NCI-H2081 treated with DMSO at 0.1 percent for 48 hours (cell line): ENCODE measurements around the gene PORCN.

Experiments used
- DNase-seq: peaks from one replicate; lab custom pipeline; 2025; lab: John Stamatoyannopoulos, UW

Gene PORCN

DNA sequence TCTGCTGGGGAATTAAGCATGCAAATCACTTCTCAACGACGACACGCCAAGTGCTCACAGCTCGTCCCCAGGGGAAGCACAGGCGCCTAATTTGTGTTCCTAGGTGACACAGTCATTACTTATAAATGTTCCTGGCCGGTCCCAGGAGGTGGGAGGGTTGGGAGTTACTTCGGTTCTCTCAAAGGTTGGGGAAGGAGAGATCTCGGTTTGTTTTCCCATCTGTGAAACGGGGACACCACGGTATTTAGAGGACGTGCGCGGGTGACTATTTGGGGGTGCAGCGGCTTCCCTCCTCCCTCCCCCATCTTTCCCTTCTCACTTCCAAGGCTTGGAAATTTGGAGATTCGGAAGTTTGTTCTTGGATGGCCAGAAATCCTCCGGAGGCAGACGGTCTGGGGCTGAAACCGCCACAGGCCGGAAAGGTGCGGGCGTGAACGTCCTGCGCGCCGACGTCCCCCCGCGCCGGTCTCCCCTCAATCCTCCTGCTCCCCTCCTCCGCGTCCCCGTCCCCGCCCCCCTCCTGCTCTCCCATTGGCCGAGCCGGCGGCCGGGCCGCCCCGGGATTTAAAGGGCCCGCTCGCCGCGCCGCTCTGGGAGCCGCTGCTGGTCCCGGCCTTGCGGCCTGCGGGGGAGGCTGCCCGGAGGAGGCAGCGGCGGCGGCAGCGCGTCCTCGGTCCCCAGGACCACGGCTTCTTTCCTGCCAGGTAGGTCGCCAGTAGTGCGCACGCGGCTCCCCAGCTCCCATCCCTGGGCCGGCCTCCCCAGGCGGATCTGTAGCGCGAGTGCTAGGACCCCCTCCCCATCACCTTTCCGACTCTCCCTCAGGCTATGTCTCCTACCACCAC is at the start of gene PORCN:
PORCN (plus strand) TSS at position 593 of the 845 bp plus-strand sequence. CDS start 829 bp downstream, outside the sequence.
- DNase-seq = no peak

DNA sequence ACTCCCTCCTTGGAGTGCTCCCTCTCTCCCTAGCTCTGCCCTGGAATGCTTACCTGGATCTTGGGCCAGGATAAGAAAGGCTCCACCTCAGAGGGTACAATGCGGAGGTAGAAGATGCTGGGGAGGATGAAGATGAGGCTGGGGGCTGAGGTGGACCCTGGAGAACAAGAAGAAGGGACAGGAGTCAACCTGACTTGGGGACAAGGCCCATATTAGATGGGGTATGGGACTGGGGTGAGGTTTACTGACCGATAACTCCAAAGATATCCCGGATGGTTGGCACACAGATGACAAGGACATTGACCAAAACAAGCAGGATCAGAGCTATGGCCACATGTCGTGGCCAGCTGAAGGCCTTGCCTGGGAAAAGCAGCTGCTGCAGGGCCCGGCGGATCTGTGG is 49.3 kb upstream of the PORCN start:
- DNase-seq = no peak

DNA sequence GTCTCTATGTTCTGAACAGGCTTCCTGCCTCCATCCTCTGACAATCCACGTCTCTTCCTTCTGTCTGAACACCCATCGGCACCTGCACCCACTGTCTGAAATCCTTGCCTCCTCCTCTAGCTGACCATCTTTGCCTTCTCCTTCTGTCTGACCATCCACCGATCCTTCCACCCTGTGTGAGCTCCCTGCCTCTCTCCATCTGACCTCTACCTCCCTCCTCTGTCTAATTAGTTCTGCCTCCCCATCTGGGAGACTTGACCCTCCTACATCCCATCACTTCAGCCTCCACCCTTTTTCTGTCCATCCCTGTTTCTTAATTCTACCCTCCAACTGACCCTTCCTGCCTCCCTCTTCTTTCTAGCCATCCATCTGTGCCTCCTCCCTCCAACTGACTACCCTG is 48.8 kb upstream of the PORCN start:
- no peak for DNase-seq

DNA sequence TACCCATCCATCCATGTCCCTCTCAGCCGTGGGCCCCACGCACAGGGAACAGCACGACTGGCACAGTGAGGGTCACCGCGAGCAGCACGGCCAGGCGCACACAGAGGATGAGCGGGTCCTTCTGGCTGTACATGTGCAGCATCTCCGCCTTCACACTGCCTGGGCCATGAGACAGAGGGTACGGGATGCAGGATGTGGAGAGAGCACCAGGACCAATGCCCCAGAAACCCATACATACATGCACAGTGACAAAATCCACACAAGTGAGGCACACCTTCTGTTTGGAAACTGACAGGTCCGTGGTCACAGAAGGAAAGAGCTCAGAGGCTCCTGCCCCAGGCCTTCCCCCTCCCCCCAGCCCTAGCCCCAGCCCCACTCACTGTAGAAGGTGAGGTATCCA is 48.2 kb upstream of the PORCN start:
- no peak for DNase-seq

DNA sequence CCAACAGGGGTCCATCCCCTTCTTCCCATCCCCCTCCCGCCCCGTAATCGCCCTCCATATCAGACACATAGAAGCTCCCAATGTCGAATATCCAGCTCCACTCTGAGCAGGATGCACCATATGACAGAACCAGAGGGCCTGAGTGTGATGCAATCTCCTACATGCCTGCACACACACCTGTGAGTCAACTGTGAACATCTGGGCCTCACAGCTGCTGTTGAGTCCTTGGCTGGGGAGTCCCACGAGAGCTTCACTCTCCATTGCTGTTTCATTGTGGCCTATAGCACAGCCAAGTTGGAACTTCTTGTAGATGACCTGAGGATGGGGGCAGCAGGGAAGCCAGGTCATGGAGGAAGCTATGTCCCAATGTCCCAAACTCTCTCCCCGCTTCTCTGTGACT is 47.0 kb upstream of the PORCN start:
- no peak for DNase-seq

DNA sequence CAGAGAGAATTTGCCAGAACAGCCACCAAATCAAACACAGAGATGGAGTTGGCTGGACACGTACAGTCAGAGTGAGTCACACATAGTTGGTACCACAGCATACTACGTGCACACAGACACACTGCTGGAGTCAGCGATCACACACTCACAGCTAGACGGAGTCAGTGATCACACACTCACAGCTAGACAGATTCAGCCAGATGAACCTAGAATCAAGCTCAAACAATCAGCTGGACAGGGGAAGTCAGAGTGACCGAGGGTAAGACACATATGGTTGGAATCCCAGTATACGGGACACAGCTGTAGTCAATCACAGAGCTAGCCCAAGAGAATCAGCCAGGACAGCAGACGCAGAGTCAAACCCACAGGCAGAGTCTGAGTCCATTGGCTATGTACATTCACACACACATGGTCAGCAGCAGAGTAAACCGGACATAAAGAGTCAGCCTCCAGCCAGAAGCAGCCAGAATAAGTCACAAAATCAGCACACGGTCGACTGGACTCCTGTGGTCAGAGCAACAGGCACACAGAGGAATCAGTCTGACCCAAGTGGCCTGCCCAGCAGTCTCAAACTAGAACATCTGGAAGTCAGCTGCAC is 43.4 kb upstream of the PORCN start:
- DNase-seq = no peak

DNA sequence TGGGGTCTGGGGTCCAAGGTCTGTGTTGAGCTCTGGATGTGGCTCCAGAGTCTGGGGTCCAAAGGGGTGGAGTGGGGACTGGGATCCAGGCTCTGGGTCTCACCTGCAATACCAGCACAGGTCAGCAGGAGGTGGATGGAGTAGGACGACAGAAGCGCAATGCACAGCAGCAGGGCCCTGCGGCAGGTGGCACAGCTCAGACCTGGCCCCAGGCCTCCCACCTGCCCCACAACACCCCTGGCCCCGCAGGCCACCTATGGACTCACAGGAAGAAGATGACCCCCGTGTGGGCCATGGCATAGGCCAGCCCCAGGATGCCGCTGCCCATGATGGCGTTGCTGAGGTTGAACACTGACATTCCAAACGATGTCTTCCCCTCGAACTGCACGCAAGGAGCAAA is 42.1 kb upstream of the PORCN start:
- DNase-seq = no peak

DNA sequence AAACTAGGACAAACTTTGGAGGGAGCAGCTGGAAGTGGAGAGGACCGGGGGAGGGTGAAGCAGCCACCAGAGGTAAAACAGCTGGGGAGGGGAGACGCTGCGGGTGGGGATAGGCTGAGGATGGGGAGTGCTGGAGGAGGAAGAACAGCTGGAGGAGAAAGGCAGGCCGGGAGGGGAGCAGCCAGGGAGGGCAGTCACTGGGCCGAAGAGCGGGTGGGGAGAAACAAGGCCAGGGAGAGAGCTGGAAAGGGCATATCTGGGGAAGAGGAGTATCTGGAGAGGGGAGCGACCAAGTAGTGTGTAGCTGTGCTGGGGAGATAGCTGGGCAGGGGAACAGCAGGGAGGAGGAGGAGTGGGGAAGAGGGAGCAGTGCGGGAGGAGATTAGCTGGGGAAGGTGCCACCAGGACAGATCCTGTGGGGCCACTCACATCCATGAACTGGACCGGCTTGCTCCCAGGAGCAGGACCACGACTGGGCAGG is 41.5 kb upstream of the PORCN start:
- DNase-seq = no peak

DNA sequence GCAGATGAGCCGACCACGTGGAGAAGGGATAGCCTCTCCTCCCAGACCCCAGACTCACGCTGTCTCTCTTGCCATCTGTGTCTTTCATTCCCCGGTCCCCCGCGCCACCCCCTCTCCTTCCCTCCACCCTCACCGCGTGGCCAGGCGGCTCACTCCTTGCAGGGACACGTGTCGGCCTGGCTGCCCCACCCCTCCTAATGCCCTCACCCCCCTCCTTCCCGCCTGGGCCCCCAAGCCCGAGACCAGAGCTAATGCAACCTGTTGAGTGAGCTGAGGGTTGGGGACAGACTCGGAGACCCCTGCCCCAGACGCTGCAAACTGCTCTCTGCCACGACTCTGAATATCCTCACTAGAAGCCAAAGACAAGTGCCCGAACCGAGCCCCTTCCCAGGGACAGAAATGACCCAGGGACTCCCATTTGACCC is 40.5 kb upstream of the PORCN start:
- DNase-seq = no peak

DNA sequence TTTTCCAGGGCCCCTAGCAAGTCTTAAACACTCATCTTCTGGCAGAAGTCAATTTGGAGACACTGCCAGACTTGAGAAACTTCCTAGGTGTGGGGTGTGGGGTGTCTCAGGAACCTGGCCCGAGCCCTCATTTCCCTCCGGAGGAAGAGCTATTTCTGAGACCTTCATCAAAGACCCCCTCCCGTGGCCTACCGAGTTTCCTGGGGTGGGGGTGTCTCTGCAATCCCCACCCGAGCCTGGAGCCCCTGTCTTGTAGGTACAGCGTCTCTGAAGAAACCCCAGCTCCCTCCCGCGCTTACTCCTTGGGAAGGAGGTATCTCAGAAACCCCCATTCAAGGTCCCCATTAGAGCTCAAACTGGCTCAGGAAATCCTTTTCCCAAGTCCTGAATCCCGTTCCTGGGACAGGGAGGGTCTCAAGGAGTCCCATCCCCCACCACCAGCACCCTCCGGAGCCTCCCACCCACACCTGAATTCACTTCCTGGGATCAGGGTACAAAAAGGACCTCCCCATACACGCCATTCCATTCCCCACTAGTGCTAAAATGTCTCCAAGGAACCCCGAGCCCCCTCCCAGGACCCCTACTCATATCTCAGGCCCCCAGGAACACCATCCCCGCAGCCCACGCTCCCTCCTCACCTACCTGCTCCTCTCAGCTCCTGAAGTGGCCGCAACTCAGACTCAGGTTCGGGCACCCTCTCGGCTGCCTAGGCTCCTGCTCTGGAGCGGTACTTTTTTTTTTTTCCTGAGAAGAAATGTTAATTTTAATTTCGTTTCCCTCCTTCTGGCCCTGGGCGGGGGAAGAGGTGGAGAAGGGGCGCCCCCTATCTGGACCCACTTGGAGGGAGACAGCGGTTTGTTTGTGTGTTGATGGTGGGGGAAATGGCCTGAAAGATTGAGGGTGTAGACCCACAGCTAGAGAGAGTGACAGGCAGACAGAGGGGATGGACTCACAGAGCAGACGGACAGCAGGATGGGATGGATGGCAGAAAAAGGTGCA is 39.8 kb upstream of the PORCN start:
- DNase-seq = no peak

DNA sequence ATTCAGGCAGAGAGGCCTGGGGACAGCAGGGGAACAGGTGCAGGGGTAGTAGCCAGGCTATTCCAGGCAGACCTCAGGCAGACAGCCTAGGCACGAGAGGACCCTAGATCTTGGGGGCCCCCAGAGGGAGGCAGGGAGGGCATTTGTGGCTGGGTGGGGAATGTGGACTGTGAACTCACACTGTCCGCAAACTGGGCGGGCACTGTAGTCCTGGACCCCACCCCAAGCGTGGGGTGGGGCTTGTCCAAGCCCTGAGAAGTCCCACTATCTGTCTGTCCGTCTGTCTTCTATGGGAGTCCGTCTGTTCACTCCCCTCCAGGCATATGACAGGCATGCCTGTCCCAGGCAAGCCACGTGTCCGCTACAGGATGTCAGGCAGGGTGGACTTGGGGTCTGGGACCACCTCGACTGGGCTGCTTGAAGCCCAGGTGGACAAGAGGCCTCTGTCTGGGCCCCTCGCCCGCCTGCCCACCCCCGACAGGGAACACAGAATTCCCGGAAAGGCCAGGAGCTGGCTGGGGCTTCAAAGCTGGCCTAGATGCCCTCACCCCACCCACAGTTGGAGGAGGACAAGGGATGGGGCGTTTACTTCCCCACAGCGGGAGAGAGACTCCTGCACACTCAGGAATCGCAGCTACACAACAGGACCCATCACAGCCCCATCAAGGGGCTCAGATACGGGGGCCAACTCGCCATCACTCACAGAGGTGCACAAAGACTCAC is 38.5 kb upstream of the PORCN start, which contains the start of gene SLC38A5:
SLC38A5 (minus strand) TSS at position 151 of the 723 bp plus-strand sequence. CDS start 2,336 bp downstream, outside the sequence.
- no peak for DNase-seq

DNA sequence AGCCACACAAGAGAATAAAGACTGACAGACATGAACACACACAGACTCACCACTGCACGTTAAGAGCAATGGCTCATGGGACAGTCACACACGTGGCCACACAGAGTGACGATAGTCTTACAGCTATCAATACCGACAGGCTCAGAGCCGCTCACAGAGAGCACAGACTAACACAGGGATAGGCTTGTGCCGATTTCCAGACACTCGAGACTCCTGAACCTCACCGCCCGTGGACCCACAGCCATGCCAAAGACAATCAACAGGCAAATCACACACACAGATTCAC is 38.0 kb upstream of the PORCN start:
- DNase-seq = no peak

DNA sequence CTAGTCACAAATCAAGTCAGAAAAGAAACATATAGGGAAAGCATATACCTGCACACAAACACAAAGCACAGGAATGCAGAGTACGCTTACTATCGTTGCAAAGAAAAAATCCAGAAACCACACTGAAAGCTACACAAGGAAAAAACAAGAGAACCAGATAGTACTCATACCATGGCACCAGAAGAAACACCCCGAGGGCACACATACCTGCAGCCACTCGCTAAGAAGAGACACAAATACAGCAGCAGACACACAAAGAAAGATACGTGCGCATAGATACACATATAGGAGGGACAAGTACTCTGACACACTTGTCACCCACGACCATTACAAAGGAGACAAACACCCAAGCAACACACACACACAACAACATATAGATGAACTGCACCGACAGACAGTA is 37.3 kb upstream of the PORCN start:
- DNase-seq = no peak

DNA sequence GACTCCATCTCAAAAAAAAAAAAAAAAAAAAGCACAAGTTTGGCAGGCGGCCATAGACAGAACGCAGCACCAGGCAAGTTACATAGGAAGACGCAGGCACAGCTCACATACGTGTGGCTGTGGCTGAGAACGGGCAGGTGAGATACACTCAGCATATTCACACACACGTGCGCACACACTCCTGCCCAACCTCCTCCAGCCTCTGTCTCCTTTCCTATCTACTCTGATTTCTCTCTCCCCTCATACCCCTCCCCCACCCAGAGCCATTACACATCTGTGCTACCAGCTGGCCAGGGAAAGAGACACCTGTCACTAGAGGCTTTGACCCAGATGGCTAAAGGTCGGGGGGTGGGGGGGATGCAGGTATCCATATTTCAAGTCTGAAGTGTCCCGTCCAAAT is 36.6 kb upstream of the PORCN start:
- DNase-seq = no peak

DNA sequence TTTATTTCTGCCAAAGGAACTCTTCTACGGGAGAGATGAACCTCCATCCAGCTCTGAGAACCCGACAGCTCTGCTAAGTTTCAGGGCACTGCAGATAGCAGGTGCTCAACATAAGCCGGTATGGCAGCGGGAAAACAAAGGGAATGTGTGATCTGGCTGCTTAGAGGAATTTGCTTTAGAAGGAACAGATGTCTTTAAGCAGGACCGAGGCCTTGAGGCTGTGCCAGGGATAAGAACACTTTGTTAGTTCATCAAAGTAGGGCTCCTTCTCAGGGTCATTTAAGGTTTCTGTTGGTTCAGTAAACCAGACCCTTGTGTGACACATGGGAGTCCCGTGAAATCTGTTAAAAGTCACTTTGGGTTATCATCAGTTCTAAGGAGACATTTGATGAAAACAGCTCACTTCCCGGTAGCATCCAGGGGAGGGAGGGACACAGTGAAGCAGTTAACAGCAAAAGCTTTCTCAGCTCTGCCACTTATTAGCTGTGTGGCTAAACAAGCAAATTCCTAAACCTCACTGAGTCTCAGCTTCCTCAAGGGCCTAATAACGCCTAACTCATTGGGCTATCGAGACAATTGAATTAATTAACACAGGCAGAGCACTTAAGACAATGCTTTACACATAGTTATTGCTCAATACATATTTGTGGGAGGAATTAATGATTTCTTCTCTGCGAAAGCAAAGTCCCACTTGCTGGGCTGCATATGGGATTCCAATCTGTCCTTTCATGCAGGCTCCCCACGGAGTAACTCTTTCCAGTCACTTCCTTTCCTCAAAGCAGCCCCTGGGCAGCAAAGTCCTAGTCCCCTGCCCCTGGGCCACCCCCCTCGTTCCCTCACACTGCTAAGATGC is 35.7 kb upstream of the PORCN start:
- DNase-seq = no peak

DNA sequence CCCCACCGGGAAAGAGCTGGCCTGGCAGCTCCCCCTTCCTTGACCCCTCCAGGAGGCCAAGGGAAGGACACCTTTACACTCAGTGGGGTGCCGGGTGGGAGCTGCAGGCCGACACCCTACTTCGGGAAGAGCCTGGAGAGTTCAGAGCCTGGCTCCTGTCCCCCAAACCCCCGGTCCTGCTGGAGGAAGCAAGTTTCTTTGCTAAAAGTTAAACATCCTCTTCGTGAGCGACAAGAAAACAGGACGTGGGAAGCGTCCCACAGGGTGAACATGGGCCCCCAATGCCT is 35.1 kb upstream of the PORCN start:
- DNase-seq = no peak

DNA sequence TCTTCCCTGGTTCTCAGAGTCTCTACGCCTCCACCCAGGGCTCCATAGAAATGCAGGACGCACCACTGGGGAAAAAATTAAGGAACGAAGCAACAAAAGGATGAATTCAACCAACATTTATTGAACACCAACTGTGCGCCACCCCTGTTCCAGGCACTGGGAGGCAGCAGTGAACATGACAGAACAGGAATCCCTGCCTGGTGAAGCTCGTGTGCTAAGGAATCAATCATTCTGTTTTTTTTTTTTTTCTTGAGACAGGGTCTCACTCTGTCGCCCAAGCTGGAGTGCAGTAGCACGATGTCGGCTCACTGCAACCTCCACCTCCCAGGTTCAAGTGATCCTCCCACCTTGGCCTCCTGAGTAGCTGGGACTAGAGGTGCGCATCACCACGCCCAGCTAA is 34.7 kb upstream of the PORCN start:
- DNase-seq = no peak

DNA sequence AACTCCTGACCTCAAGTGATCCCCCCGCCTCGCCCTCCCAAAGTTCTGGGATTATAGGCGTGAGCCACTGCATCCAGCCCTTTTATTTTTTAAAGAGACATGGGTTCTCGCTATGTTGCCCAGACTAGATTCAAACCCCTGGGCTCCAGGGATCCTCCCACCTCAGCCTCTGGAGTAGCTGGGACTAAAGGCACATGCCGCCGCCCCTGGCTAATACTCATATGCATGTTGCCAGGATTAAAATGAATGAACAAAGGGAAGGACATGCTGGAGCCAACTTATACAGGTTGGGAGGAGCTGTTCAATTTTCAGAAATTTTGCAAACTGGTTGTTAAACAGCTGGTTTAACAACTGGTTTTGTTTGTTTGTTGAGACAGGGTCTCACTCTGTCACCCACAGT is 34.2 kb upstream of the PORCN start:
- DNase-seq = no peak

DNA sequence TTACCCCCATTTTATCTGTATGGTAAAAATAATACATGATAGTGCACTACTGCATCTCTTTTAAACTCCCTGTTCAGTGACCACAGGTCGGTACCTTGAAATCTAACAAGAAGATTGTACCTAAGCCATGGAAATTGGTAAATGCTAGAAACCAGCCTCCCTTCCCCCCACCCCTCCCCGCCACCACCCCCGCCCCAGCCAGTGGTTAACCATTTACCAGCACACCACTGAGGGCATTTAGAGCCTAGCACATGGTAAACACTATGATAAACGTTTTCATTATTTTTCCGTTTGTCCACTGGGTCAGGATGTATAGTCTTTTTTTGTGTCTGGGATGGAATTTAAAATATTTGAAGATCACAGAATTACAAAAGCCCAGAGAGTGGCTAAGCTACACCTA is 33.5 kb upstream of the PORCN start:
- DNase-seq = no peak

DNA sequence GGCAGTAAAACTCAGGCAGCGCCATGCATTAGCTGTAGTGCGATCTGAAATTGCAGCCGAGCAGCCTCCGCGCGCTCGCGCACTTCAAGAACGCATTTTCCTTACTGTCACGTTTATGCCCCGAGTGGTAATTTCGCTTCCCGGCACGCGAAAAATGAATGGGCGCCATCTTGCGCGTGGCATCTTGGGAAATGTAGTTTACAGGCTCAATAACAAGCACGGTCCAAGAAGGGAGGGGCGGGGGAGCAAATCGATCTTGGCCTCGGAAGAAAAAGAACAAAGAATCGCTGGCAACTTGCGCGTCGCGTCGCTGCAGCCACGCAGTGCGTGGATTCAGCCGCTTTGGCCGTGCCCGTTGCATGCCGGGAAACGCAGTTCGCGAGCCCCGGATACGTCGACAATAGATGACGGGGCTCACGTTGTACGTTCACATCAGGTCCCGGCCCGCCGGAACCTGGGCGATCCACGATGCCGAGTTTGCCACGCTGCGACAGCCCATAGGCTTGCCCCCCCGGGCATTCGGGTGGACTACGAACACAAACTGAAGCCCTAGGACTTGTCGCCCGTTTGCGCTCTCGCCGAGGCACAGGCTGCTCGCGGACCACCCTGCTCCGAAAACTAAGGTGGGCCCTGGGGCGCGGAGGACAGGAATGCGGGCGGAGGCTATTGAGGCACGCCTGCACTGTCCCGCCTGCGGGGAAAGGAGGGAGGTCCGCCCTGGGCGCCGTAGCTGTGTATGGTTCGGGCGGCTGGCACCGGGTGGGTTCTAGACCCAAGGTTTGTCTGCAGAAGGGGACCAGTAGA is 32.8 kb upstream of the PORCN start, which contains the start of gene FTSJ1:
FTSJ1 (plus strand) TSS at position 426 of the 804 bp plus-strand sequence. CDS start 1,849 bp downstream, outside the sequence.
- peak; percentile 65 for DNase-seq
